ENCODE results near the gene ILDR1.

The ILDR1 gene

DNA sequence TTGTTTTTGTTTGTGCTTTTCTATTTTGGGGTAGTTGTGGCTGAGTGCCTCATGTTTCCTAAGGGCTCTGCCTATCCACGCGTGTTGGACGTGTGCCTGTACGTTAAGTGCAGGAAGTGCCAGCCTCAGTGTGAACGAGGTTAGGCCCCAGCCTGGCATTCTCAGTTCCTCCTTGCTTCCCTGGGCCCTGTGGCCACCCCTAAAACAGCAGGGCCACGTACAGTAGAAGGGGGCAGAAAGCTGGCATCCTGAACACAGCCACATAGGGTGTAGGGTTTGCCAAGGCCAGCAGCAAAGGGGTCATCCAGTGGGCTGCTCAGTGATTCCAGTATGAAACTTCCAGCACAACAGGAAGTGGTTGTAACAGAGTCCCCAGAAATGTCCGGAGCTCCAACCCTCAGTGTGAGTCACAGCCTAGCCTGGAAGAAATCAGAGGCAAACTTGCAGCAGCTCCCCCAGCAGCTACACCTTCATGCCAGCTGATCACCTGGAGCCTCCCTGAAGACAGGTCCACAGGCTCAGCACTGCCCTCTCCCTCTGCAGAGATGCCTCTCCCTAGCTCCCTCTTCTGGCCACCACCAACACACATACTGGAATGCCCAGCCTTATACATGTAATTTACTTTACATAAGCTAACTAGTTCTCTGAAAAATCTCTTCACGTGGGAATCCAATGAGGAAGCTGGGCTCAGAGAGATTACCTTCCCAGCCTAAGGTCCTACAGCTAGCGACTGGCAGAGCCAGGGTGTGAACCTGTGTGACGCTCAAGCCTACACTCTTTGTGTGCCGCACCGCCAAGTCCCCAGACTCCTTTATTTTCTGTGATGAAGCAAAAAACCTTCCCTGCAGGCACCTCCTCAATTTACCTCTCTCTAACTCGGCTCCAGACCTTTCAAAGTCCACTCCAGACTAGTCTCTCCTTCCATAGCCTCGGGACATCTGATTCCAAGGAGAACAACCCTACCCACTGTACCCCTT lies 26.6 kb downstream of the ILDR1 start:
- TF ChIP-seq, protein P1, sequence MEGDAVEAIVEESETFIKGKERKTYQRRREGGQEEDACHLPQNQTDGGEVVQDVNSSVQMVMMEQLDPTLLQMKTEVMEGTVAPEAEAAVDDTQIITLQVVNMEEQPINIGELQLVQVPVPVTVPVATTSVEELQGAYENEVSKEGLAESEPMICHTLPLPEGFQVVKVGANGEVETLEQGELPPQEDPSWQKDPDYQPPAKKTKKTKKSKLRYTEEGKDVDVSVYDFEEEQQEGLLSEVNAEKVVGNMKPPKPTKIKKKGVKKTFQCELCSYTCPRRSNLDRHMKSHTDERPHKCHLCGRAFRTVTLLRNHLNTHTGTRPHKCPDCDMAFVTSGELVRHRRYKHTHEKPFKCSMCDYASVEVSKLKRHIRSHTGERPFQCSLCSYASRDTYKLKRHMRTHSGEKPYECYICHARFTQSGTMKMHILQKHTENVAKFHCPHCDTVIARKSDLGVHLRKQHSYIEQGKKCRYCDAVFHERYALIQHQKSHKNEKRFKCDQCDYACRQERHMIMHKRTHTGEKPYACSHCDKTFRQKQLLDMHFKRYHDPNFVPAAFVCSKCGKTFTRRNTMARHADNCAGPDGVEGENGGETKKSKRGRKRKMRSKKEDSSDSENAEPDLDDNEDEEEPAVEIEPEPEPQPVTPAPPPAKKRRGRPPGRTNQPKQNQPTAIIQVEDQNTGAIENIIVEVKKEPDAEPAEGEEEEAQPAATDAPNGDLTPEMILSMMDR (IDR thresholded peaks at IDR 0.05) = peak; percentile 22
- Histone ChIP-seq H3K4me3 (no peak overlapping the region), H3K27ac (peak overlapping the region; percentile 19 to 72)
- DNase-seq (ENCODE audit: low spot score) = no peak

DNA sequence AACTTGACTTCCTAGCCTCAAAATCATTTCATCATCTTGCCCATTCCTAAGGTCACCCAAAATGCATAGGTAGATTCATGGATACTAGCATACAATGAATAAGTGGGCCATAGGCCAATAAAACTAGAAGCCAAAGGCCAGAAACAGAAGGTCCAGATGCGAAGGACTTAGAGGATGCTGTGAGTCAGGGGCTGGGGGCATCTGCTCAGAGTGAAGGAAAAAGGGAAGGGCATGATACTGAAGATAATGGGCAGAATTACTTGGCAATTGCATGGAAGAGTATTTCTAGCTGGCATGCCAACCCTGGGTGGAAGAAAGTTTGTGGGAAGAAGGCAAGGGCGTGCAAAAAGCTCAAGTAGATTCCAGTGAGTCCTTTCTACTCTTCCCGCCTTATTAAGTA lies 27.5 kb downstream of the ILDR1 start:
- TF ChIP-seq, protein P1 (IDR thresholded peaks at IDR 0.05) = no peak
- Histone ChIP-seq H3K27ac (peak overlapping the region in 1 of 2 donors; percentile 72), H3K4me3 (no peak overlapping the region)
- no peak for DNase-seq (ENCODE audit: low spot score)

DNA sequence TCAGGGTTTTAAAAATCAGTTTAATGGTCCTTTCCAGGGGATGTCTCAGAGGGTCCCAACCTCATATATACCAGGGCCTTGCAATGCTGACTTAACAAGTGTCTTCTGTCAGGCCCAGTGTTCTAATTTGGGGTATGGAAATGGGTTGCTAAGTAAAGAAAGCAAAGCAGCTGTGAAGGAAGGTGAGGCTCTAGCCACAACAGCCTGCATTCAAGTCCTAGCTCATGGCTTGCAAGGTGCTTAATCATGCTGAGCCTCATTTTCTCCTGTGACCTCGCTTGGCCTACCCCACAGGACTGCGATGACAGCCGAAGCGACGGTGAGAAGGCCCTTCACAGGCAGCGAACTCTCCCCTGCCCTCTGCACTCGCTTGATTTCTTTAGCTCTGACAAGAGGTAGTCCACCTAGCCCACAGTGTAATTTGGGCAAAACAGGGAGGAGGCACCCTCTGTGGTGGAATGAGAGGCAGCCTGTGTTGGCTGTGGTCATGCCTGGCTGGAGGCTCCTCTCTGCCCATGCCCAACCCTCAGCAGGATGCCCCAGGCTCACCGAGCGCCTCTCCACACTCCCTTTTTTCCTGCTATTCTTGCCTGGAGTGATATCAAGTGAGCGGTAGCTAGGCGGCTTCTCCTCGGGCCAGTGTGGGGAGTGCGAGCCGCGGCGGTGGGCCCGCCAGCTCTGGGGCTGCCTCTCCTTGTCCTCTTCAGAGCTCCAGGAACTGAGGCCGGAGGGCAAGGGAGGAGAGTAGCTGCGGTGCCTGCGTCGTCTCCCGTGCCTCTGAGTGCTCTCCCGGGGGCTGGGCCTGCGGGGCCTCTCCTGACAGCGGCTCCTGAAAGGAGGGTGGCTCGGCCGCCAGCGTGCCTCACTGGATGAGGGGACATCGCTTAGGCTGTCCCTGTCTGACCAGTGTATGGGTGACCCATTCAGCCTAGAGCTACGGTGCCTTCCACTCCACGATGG lies 29.2 kb downstream of the ILDR1 start:
- DNase-seq (ENCODE audit: low spot score) = no peak
- H3K27ac ChIP-seq = no peak overlapping the region
- H3K4me3 ChIP-seq = no peak overlapping the region
- TF ChIP-seq, protein P1 (IDR thresholded peaks at IDR 0.05) = no peak

DNA sequence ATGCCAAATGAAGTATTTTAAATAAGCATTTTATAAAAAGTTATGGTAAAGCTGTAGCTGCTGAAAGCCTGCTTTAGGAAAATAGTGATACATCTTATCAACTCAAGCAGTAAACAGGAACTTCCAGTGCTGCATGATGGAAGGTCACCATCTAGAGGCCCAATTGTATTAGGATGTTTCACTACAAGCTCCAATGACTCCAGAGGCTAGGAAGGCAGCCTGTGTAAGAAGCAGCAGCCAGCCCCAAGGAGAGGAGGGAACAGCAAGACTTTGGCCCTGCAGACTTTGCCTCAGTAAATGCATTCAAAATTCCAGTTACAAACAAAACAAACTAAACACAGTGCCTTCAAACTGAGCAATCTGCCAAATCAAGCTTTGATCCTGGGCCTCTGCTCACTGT lies 32.1 kb downstream of the ILDR1 start:
- DNase-seq (ENCODE audit: low spot score) = no peak
- Histone ChIP-seq H3K27ac (no peak overlapping the region), H3K4me3 (no peak overlapping the region)
- TF ChIP-seq, protein P1 (IDR thresholded peaks at IDR 0.05) = no peak

DNA sequence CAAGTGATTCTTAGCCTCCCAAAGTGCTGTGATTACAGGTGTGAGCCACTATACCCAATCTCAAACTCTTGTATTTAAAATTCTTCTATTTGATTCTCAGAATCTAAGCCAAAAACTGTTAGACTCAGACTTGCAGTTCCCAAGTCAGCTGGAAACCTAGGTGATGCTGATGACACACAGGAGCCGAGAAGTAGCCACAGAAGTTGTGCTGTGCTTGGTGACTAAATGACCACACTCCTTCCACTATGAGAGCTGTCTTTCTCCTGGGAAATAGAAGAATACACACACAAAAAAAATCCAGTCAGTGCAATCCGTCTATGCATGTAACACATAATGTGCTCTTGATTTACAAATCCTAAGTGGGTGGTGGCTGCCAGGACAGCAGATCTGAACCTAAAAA lies 33.9 kb downstream of the ILDR1 start:
- TF ChIP-seq, protein P1 (IDR thresholded peaks at IDR 0.05) = no peak
- DNase-seq (ENCODE audit: low spot score) = no peak
- Histone ChIP-seq H3K4me3 (no peak overlapping the region), H3K27ac (no peak overlapping the region)

DNA sequence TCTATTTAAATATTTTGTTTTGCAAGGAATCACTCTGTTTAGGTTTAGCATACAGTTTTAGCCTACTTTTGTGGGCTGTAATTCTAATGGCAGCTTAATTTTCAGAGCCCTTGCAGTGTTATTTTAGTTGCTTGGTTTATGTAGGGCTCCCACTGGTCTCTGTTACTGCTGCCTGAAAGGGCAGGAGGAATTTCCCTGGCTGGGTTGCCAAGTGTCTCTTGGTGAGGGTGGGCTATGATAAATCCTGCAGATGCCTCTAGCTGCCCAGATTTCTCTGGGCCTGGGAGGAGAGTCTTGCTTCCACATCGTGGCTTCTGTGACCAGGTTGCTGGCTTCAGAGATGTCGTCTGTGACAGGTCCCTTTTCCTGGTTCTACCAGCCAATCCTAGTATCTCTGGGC lies 36.2 kb downstream of the ILDR1 start:
- Histone ChIP-seq H3K4me3 (no peak overlapping the region), H3K27ac (no peak overlapping the region)
- no peak for DNase-seq (ENCODE audit: low spot score)
- TF ChIP-seq, protein P1 (IDR thresholded peaks at IDR 0.05) = no peak
